CD14-positive monocyte (primary cell): ENCODE data around the gene TPCN1. TPM values are rescaled to one million over a fixed set of nuclear protein-coding genes. Genes with fewer than 3 reads are reported as not detected.

Experiments used
- DNase-seq, 3 donors: peaks; one replicate each; pipeline ENCODE4 v3.0.0-alpha.2; 2011 to 2022
- H2AFZ ChIP-seq: 2 replicates; pipeline ENCODE4 v1.6.0; 2012; ENCODE audit warnings: mild to moderate bottlenecking, low read depth, low read length, inconsistent platforms; ENCODE audit not compliant: insufficient read depth, poor library complexity, severe bottlenecking
- H3K27ac ChIP-seq, 2 donors: 1 replicate in 1 of 2; 2 replicates in 1 of 2; pipeline ENCODE4 v1.5.1; 2012 to 2013; ENCODE audit warnings: low read length in 2 of 2, control low read depth in 1 of 2, inconsistent platforms in 1 of 2, low read depth in 1 of 2, mild to moderate bottlenecking in 1 of 2
- H3K27me3 ChIP-seq, 2 donors: one replicate each; pipeline versions ENCODE4 v1.6.0 to v1.6.1; 2011 to 2013; ENCODE audit warnings: low read length in 2 of 2; ENCODE audit not compliant: control insufficient read depth in 2 of 2, insufficient read depth in 2 of 2
- H3K36me3 ChIP-seq, 2 donors: replicated peaks in 1 of 2; 1 replicate in 1 of 2; 2 replicates in 1 of 2; pipeline versions ENCODE4 v1.5.1 to v1.6.1; 2012 to 2013; ENCODE audit warnings: low read length in 2 of 2, control low read depth in 1 of 2, inconsistent platforms in 1 of 2, mild to moderate bottlenecking in 1 of 2; ENCODE audit not compliant: insufficient read depth in 2 of 2, control insufficient read depth in 1 of 2
- H3K4me1 ChIP-seq, 2 donors: 1 replicate in 1 of 2; 2 replicates in 1 of 2; pipeline versions ENCODE4 v1.5.1 to v1.6.1; 2012 to 2013; ENCODE audit warnings: low read length in 2 of 2, control low read depth in 1 of 2, inconsistent platforms in 1 of 2, mild to moderate bottlenecking in 1 of 2, moderate library complexity in 1 of 2; ENCODE audit not compliant: insufficient read depth in 2 of 2, control insufficient read depth in 1 of 2
- H3K4me2 ChIP-seq: replicated peaks from 2 replicates; pipeline ENCODE3; 2012; ENCODE audit warnings: low read length, moderate library complexity, mild to moderate bottlenecking; ENCODE audit not compliant: poor library complexity, severe bottlenecking; ENCODE audit errors: extremely low read depth
- H3K4me3 ChIP-seq, 3 experiments: fragments of 200-600 bp in 1 of 3; sonication (generic) in 1 of 3; replicated peaks in 1 of 3; 1 replicate in 2 of 3; 2 replicates in 1 of 3; pipeline ENCODE4 v1.5.1; 2011 to 2013; ENCODE audit warnings: low read length in 3 of 3, mild to moderate bottlenecking in 3 of 3, control low read depth in 2 of 3, low read depth in 2 of 3, inconsistent platforms in 1 of 3, moderate library complexity in 1 of 3
- H3K79me2 ChIP-seq: 2 replicates; pipeline ENCODE4 v1.6.0; 2012; ENCODE audit warnings: mild to moderate bottlenecking, control low read depth, inconsistent platforms, low read length, moderate library complexity; ENCODE audit not compliant: insufficient read depth
- H3K9ac ChIP-seq: 2 replicates; pipeline ENCODE4 v1.6.0; 2017; ENCODE audit warnings: low read length, mild to moderate bottlenecking; ENCODE audit not compliant: insufficient read depth, poor library complexity, severe bottlenecking
- H3K9me3 ChIP-seq, 2 donors: replicated peaks in 1 of 2; 1 replicate in 1 of 2; 2 replicates in 1 of 2; pipeline versions ENCODE4 v1.5.1 to v1.6.1; 2012 to 2013; ENCODE audit warnings: low read length in 2 of 2, control low read depth in 1 of 2; ENCODE audit not compliant: control insufficient read depth in 1 of 2, insufficient read depth in 1 of 2
- H4K20me1 ChIP-seq: 2 replicates; pipeline ENCODE4 v1.6.0; 2012; ENCODE audit warnings: mild to moderate bottlenecking, low read length, control low read depth, moderate library complexity; ENCODE audit not compliant: insufficient read depth
- H3K27ac Mint-ChIP-seq, 7 donors: one replicate each; pipeline ENCODE4 v1.8.0; 2020; ENCODE audit warnings: mild to moderate bottlenecking in 7 of 7, mixed read lengths in 7 of 7, moderate library complexity in 6 of 7, inconsistent platforms in 2 of 7
- H3K27me3 Mint-ChIP-seq, 3 donors: one replicate each; pipeline ENCODE4 v1.8.0; 2021 to 2022; ENCODE audit warnings: low read depth in 3 of 3, mild to moderate bottlenecking in 3 of 3, mixed read lengths in 3 of 3, moderate library complexity in 3 of 3, inconsistent platforms in 1 of 3
- H3K36me3 Mint-ChIP-seq, 2 donors: one replicate each; pipeline ENCODE4 v1.8.0; 2020; ENCODE audit warnings: mixed read lengths in 2 of 2, inconsistent platforms in 1 of 2, mild to moderate bottlenecking in 1 of 2
- H3K4me1 Mint-ChIP-seq: one replicate; pipeline ENCODE4 v1.8.0; 2020; ENCODE audit warnings: mild to moderate bottlenecking, mixed read lengths
- H3K4me3 Mint-ChIP-seq, 2 donors: one replicate each; pipeline ENCODE4 v1.8.0; 2020; ENCODE audit warnings: mild to moderate bottlenecking in 2 of 2, mixed read lengths in 2 of 2, moderate library complexity in 1 of 2
- H3K9me3 Mint-ChIP-seq, 7 donors: one replicate each; pipeline ENCODE4 v1.8.0; 2020 to 2022; ENCODE audit warnings: mixed read lengths in 7 of 7, mild to moderate bottlenecking in 6 of 7, moderate library complexity in 6 of 7, inconsistent platforms in 2 of 7
- CTCF ChIP-seq: fragments of 200-600 bp; IDR thresholded peaks from one replicate; pipeline ENCODE4 v1.8.0; 2022; ENCODE audit warnings: antibody characterized with exemption, mild to moderate bottlenecking
- WGBS: methylation state at CpG from one replicate; pipeline ENCODE4 v1.1.5; 2013; ENCODE audit warnings: missing lambda C conversion rate; ENCODE audit not compliant: insufficient coverage; 5-methylcytosine and 5-hydroxymethylcytosine counted together
- intact Hi-C, 2 donors: fragments of 100-400 bp; cut with micrococcal nuclease; formaldehyde crosslinking; loops; one replicate each; pipeline versions ENCODE4 v1.15.0 to v1.15.1; 2023
- polyA plus RNA-seq, 3 donors: library from polyadenylated mRNA; depleted of rRNA in 1 of 3; unstranded in 2 of 3; stranded (reverse) in 1 of 3; fragments of 300-500 nt in 2 of 3; fragments of >200 nt in 1 of 3; fragmentation: Illumina TruSeq in 2 of 3; gene quantifications; 1 replicate in 2 of 3; 2 replicates in 1 of 3; pipeline ENCODE4 v1.2.3, GENCODE V29; 2012 to 2021

The TPCN1 gene
- polyA plus RNA-seq, 3 donors, result 20.4 to 110 (median 34.9) TPM

- WGBS, result no CpG with 5 or more reads among the region's 5 CpGs
- Histone ChIP-seq H3K27me3 (no peaks in the 10 kb centered on the region), H3K36me3 (peaks cover 31 to 76% of the 10 kb centered on the region in 2 donors), H3K4me1 (peaks cover 0 to 4% of the 10 kb centered on the region in 2 donors), H3K9me3 (peaks cover 18% of the 10 kb centered on the region in 2 donors), H3K27ac (no peak overlapping the region), H3K4me2 (no peak overlapping the region), H3K4me3 (no peak overlapping the region), H2AFZ (no peak overlapping the region), H3K9ac (no peak overlapping the region), H3K79me2 (peaks cover 37% of the 10 kb centered on the region), H4K20me1 (peaks cover 38% of the 10 kb centered on the region)
- Mint-ChIP-seq H3K4me1 (peaks cover 9% of the 10 kb centered on the region), H3K36me3 (peaks cover 50 to 75% of the 10 kb centered on the region in 2 donors), H3K27ac (no peak overlapping the region), H3K27me3 (peaks cover 0 to 1% (median 0%) of the 10 kb centered on the region in 3 donors), H3K4me3 (no peak overlapping the region), H3K9me3 (peaks cover 10 to 18% (median 14%) of the 10 kb centered on the region in 7 donors)
- DNase-seq, result no peak
- intact Hi-C loops, result no loop called here
- TF ChIP-seq CTCF, result no peak
These were observed 32.4 kb downstream of the TPCN1 start for GRCh38 chr12:113253532-113254285.

- H3K4me1 Mint-ChIP-seq, result peaks cover 14% of the 10 kb centered on the region
- Histone ChIP-seq H3K9ac (no peak overlapping the region), H3K27me3 (no peaks in the 10 kb centered on the region), H3K27ac (no peak overlapping the region), H3K4me1 (peaks cover 2 to 6% of the 10 kb centered on the region in 2 donors), H2AFZ (no peak overlapping the region), H3K9me3 (peaks cover 18% of the 10 kb centered on the region in 2 donors), H3K4me2 (no peak overlapping the region), H3K79me2 (peaks cover 34% of the 10 kb centered on the region), H3K4me3 (no peak overlapping the region), H4K20me1 (peaks cover 32% of the 10 kb centered on the region), H3K36me3 (peaks cover 30 to 70% of the 10 kb centered on the region in 2 donors)
- no peak overlapping the region for H3K27ac Mint-ChIP-seq
- no peak for DNase-seq
- H3K4me3 Mint-ChIP-seq, result no peak overlapping the region
- TF ChIP-seq CTCF, result no peak
- peaks cover 0 to 1% (median 0%) of the 10 kb centered on the region in 3 donors for H3K27me3 Mint-ChIP-seq
- H3K9me3 Mint-ChIP-seq, result peaks cover 10 to 18% (median 14%) of the 10 kb centered on the region in 7 donors
- 100% methylated on average over 1 of the region's 4 CpGs for WGBS
- intact Hi-C loops, result no loop called here
- peaks cover 46 to 75% of the 10 kb centered on the region in 2 donors for H3K36me3 Mint-ChIP-seq
These were observed 33.0 kb downstream of the TPCN1 start for GRCh38 chr12:113254298-113254697.
